ENCODE results near the gene STON2. TPM values are rescaled to one million over a fixed set of nuclear protein-coding genes. Genes with fewer than 3 reads are reported as not detected.

The STON2 gene
- total and polyA plus RNA-seq, 2 of the 13 experiments (the other 11 are each of a cell fraction or from before 2014, with no cell fraction given): 2.1 to 11.0 TPM

DNA sequence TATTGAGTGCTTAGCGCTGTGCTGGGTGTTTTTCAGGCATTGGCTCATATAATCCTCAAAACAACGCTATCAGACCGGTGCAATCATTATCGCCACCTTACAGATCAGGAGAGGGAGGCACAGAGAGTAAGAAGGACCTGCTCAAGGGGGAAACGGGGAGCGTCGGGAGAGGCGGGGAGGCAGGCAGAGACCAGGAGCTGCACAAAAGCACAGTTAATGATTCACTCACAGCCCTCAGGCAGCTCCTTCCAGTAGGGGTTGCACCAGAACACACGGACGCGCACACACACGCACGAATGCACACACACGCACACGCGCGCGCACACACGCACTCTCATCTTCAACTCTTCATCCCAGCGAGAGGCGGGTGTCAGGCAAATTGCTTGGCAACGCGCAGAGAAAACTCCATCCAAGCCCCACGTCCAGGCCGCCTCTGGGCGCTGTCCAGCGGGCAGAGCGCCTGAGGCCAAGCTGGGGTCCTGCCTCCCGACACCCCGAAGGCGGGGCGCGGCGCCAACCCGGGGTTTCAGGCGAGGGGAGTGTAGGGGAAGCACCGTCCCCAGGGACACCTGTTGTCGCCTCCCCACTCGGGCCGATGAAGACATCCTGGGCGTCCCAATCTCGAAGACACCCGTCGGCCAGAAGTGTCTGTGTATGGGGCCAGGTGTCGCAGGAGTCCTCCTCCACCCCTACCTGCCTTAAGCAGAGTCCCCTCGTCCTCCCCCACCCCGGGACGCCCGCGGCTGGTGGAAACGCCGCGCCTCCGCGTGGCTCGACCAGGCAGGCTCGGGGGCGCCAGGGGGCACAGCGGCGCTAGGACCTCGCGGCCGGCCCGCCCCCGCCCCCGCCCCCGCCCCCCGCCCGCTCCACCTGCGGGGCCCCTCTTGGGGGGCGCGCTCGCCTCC is 35.5 kb upstream of the STON2 start (continued):
- TF ChIP-seq GPBP1L1 (CRISPR knock-in tag; IDR thresholded peaks at IDR 0.05): no peak
- TF ChIP-seq, protein P1, sequence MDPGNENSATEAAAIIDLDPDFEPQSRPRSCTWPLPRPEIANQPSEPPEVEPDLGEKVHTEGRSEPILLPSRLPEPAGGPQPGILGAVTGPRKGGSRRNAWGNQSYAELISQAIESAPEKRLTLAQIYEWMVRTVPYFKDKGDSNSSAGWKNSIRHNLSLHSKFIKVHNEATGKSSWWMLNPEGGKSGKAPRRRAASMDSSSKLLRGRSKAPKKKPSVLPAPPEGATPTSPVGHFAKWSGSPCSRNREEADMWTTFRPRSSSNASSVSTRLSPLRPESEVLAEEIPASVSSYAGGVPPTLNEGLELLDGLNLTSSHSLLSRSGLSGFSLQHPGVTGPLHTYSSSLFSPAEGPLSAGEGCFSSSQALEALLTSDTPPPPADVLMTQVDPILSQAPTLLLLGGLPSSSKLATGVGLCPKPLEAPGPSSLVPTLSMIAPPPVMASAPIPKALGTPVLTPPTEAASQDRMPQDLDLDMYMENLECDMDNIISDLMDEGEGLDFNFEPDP (CRISPR knock-in tag; conservative IDR thresholded peaks at IDR 0.05): no peak
- TF ChIP-seq FOXA1 (IDR thresholded peaks at IDR 0.05): no peak
- no peak for TF ChIP-seq FOXA1 (CRISPR knock-in tag; IDR thresholded peaks at IDR 0.05)
- TF ChIP-seq MAF1 (CRISPR knock-in tag; IDR thresholded peaks at IDR 0.05; ENCODE audit: borderline replicate concordance): 0 out of 2 replicates have a peak, but pooled peaks have one; percentile 64
- TF ChIP-seq ERF (CRISPR knock-in tag; IDR thresholded peaks at IDR 0.05): no peak; the same call in 1 of the 2 replicates
- TF ChIP-seq ELF1 (CRISPR knock-in tag; IDR thresholded peaks at IDR 0.05): no peak
- no peak for TF ChIP-seq SMARCC2 (IDR thresholded peaks at IDR 0.05)
- TF ChIP-seq, protein P2, sequence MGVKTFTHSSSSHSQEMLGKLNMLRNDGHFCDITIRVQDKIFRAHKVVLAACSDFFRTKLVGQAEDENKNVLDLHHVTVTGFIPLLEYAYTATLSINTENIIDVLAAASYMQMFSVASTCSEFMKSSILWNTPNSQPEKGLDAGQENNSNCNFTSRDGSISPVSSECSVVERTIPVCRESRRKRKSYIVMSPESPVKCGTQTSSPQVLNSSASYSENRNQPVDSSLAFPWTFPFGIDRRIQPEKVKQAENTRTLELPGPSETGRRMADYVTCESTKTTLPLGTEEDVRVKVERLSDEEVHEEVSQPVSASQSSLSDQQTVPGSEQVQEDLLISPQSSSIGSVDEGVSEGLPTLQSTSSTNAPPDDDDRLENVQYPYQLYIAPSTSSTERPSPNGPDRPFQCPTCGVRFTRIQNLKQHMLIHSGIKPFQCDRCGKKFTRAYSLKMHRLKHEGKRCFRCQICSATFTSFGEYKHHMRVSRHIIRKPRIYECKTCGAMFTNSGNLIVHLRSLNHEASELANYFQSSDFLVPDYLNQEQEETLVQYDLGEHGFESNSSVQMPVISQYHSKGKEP (CRISPR knock-in tag; IDR thresholded peaks at IDR 0.05): no peak
- peak; percentile 30 for TF ChIP-seq GABPB1 (CRISPR knock-in tag; IDR thresholded peaks at IDR 0.05)
- TF ChIP-seq MTF2 (CRISPR knock-in tag; IDR thresholded peaks at IDR 0.05; ENCODE audit: borderline replicate concordance): 0 out of 2 replicates have a peak, but pooled peaks have one; percentile 54
- no peak for TF ChIP-seq NR2F1 (CRISPR knock-in tag; IDR thresholded peaks at IDR 0.05)
- no peak for TF ChIP-seq ZNF484 (CRISPR knock-in tag; IDR thresholded peaks at IDR 0.05; ENCODE audit: borderline replicate concordance, low read depth)
- 0 out of 2 replicates have a peak, but pooled peaks have one; percentile 16 for TF ChIP-seq ZBTB7B (CRISPR knock-in tag; IDR thresholded peaks at IDR 0.05)
- no peak for TF ChIP-seq BHLHE40 (IDR thresholded peaks at IDR 0.05; ENCODE audit: low read length)
- no peak for TF ChIP-seq PHB2 (IDR thresholded peaks at IDR 0.05; ENCODE audit: partially characterized antibody)
- TF ChIP-seq MAFF (IDR thresholded peaks at IDR 0.05; ENCODE audit: low read depth, low read length): no peak
- no peak for TF ChIP-seq ZNF432 (CRISPR knock-in tag; IDR thresholded peaks at IDR 0.05; ENCODE audit: borderline replicate concordance)
- TF ChIP-seq ARNT (IDR thresholded peaks at IDR 0.05): no peak
- TF ChIP-seq ZNF207 (IDR thresholded peaks at IDR 0.05; ENCODE audit: borderline replicate concordance): no peak
- TF ChIP-seq ZNF7 (CRISPR knock-in tag; IDR thresholded peaks at IDR 0.05): no peak
- TF ChIP-seq ZSCAN30 (CRISPR knock-in tag; IDR thresholded peaks at IDR 0.05): no peak
- TF ChIP-seq ZSCAN22 (CRISPR knock-in tag; IDR thresholded peaks at IDR 0.05): no peak
- peak; percentile 38; the same call in 1 of the 2 replicates for TF ChIP-seq ZNF788 (CRISPR knock-in tag; IDR thresholded peaks at IDR 0.05; ENCODE audit: borderline replicate concordance)
- TF ChIP-seq NFE2L2 (IDR thresholded peaks at IDR 0.05; ENCODE audit: low read length): no peak
- peak; percentile 28; the same call in 1 of the 2 replicates for TF ChIP-seq KLF12 (CRISPR knock-in tag; IDR thresholded peaks at IDR 0.05; ENCODE audit: borderline replicate concordance)
- no peak for TF ChIP-seq SSRP1 (CRISPR knock-in tag; IDR thresholded peaks at IDR 0.05)
